Keratinocyte (primary cell): ENCODE measurements around the gene CTXN2. TPM values are rescaled to one million over a fixed set of nuclear protein-coding genes. Genes with fewer than 3 reads are reported as not detected.

Experiments
- DNase-seq: peaks from one replicate; pipeline ENCODE4 v3.0.0-alpha.2; 2011; ENCODE audit warnings: low read depth, missing footprints, low spot score
- FAIRE-seq: peaks from 2 replicates; lab custom pipeline; 2011; peaks lifted over from hg19 to GRCh38; lab: Jason Lieb, UNC
- H2AFZ ChIP-seq: 2 replicates; pipeline ENCODE4 v1.6.0; 2012; ENCODE audit warnings: low read length, control low read depth, inconsistent platforms; ENCODE audit not compliant: control insufficient read depth
- H3K27ac ChIP-seq: 2 replicates; pipeline ENCODE4 v1.5.1; 2011; ENCODE audit warnings: low read length; ENCODE audit not compliant: control insufficient read depth, insufficient read depth
- H3K27me3 ChIP-seq: 3 replicates; pipeline ENCODE4 v1.6.0; 2011; ENCODE audit warnings: low read length; ENCODE audit not compliant: control insufficient read depth, insufficient read depth; ENCODE audit errors: extremely low read depth
- H3K36me3 ChIP-seq, 2 experiments: 2 replicates in 1 of 2; 3 replicates in 1 of 2; pipeline ENCODE4 v1.5.1; 2011; ENCODE audit warnings: low read length in 2 of 2, mild to moderate bottlenecking in 1 of 2; ENCODE audit not compliant: control insufficient read depth in 2 of 2, insufficient read depth in 2 of 2; ENCODE audit errors: extremely low read depth in 1 of 2
- H3K4me1 ChIP-seq: 3 replicates; pipeline ENCODE4 v1.5.1; 2011; ENCODE audit warnings: low read length; ENCODE audit not compliant: control insufficient read depth, insufficient read depth; ENCODE audit errors: extremely low read depth
- H3K4me2 ChIP-seq: 3 replicates; pipeline ENCODE4 v1.6.0; 2011; ENCODE audit warnings: low read depth, low read length; ENCODE audit not compliant: control insufficient read depth, insufficient read depth; ENCODE audit errors: extremely low read depth
- H3K4me3 ChIP-seq, 3 experiments: fragments of 200-600 bp in 1 of 3; sonication (generic) in 1 of 3; 2 replicates in 2 of 3; 3 replicates in 1 of 3; pipeline ENCODE4 v1.5.1; 2011 to 2016; ENCODE audit warnings: low read length in 3 of 3, mild to moderate bottlenecking in 3 of 3, control low read depth in 2 of 3, inconsistent platforms in 1 of 3, low read depth in 1 of 3, mixed read lengths in 1 of 3, mixed run types in 1 of 3, moderate library complexity in 1 of 3; ENCODE audit not compliant: control insufficient read depth in 2 of 3, insufficient read depth in 2 of 3; ENCODE audit errors: extremely low read depth in 1 of 3
- H3K79me2 ChIP-seq: 2 replicates; pipeline ENCODE4 v1.6.0; 2012; ENCODE audit warnings: low read length; ENCODE audit not compliant: control insufficient read depth, insufficient read depth
- H3K9ac ChIP-seq: 3 replicates; pipeline ENCODE4 v1.6.0; 2011; ENCODE audit warnings: low read length; ENCODE audit not compliant: control insufficient read depth, insufficient read depth; ENCODE audit errors: extremely low read depth
- H3K9me1 ChIP-seq: 3 replicates; pipeline ENCODE4 v1.6.0; 2011; ENCODE audit warnings: low read length; ENCODE audit not compliant: control insufficient read depth, insufficient read depth; ENCODE audit errors: extremely low read depth
- H3K9me3 ChIP-seq: 2 replicates; pipeline ENCODE4 v1.5.1; 2012; ENCODE audit warnings: low read depth, low read length; ENCODE audit not compliant: control insufficient read depth
- H4K20me1 ChIP-seq: 3 replicates; pipeline ENCODE4 v1.6.0; 2011; ENCODE audit warnings: low read length; ENCODE audit not compliant: control insufficient read depth, insufficient read depth; ENCODE audit errors: extremely low read depth
- EZH2 ChIP-seq: IDR thresholded peaks from one replicate; pipeline ENCODE4 v1.6.1; 2012; ENCODE audit warnings: inconsistent platforms, mild to moderate bottlenecking, low read length, moderate library complexity
- dilution Hi-C: fragments of 300-500 bp; cut with MboI; formaldehyde crosslinking; loops from one replicate; pipeline ENCODE4 v1.7.0; 2020; ENCODE audit warnings: low sequenced_read_pairs; ENCODE audit not compliant: extremely low pct_ligation_motif_present
- polyA plus RNA-seq, 5 experiments: library from polyadenylated mRNA; depleted of rRNA in 3 of 5; stranded (reverse) in 3 of 5; stranded (forward) in 1 of 5; unstranded in 1 of 5; fragments of >200 nt; gene quantifications; 1 replicate in 1 of 5; 2 replicates in 3 of 5; 3 replicates in 1 of 5; pipeline versions ENCODE4 v1.2.1 to v1.2.3, GENCODE V29; 2011 to 2012; ENCODE audit warnings: missing spikeins in 2 of 5, low read depth in 1 of 5, low replicate concordance in 1 of 5
- TF ChIP-seq, protein P1 (sequence below), 3 experiments: IDR thresholded peaks in 1 of 3; conservative IDR thresholded peaks in 1 of 3; optimal IDR thresholded peaks in 1 of 3; 2 replicates in 2 of 3; 3 replicates in 1 of 3; pipeline versions ENCODE3 to v1.5.1; 2011; ENCODE audit warnings: low read length in 3 of 3, mild to moderate bottlenecking in 3 of 3, moderate library complexity in 2 of 3, control low read depth in 1 of 3, inconsistent platforms in 1 of 3; ENCODE audit not compliant: insufficient read depth in 2 of 3; ENCODE audit errors: extremely low read depth in 1 of 3

Gene CTXN2
- polyA plus RNA-seq, 1 donor (not counting 4 experiments of a cell fraction or from before 2014, with no cell fraction given): not detected

DNA sequence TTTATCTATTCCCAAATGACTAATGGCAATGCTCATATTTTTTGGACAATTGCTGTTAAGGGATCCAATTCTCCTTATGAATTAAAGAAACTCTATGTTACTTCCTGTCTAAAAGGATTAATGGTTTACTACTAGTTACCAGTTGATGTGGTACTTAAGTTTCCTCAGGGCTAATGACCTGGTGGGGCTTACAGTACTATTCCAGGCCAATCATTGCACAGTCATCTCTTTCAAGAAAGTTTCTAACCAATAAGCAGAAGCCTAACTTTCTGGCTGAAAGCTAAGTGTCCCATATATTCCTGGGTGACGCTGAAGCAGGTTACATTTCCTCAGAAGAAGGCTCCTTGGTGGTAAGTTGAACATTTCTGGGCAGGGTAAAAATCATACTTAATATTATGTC is 14.5 kb downstream of the CTXN2 start, which contains the start of gene SLC12A1:
SLC12A1 (plus strand) TSS at position 322 of the 400 bp plus-strand sequence. CDS start 1,418 bp downstream, outside the sequence.
- Histone ChIP-seq H3K9me3 (no peaks in the 10 kb centered on the region), H3K9ac (no peak within 1 kb of the TSS), H3K4me2 (no peak within 1 kb of the TSS), H3K27me3 (no peaks in the 10 kb centered on the region), H4K20me1 (no peaks in the 10 kb centered on the region), H3K27ac (no peak within 1 kb of the TSS), H3K4me1 (no peaks in the 10 kb centered on the region), H3K9me1 (no peaks in the 10 kb centered on the region), H3K4me3 (no peak within 1 kb of the TSS), H3K36me3 (no peaks in the 10 kb centered on the region), H2AFZ (no peak within 1 kb of the TSS), H3K79me2 (no peaks in the 10 kb centered on the region)
- DNase-seq: no peak
- FAIRE-seq: no peak
- dilution Hi-C loops: no loop called here
- no peak for TF ChIP-seq EZH2
- TF ChIP-seq, protein P1, sequence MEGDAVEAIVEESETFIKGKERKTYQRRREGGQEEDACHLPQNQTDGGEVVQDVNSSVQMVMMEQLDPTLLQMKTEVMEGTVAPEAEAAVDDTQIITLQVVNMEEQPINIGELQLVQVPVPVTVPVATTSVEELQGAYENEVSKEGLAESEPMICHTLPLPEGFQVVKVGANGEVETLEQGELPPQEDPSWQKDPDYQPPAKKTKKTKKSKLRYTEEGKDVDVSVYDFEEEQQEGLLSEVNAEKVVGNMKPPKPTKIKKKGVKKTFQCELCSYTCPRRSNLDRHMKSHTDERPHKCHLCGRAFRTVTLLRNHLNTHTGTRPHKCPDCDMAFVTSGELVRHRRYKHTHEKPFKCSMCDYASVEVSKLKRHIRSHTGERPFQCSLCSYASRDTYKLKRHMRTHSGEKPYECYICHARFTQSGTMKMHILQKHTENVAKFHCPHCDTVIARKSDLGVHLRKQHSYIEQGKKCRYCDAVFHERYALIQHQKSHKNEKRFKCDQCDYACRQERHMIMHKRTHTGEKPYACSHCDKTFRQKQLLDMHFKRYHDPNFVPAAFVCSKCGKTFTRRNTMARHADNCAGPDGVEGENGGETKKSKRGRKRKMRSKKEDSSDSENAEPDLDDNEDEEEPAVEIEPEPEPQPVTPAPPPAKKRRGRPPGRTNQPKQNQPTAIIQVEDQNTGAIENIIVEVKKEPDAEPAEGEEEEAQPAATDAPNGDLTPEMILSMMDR (optimal IDR thresholded peaks at IDR 0.05 in 1 of 3, IDR thresholded peaks at IDR 0.05 in 1 of 3, conservative IDR thresholded peaks at IDR 0.05 in 1 of 3; ENCODE audit: extremely low read depth in 1 of 3, insufficient read depth in 2 of 3, low read length in 3 of 3): no peak

DNA sequence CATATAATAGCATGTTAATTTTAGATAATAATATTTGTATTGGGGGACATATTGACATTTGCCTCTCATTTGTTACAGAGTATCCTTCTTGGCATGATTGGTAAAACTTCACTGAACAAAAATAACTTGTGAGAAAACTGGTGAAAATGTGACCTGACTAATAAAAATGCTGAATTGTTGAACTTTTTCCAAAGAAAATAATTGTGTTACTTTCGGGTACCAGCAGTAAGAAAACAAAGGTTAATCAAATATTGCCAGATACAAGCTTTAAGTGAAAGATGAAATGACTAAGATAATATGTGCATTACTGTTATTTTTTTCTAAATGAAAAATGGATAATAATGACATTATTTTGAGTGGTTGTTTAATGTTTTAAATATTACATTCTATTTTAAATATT is 29.8 kb downstream of the CTXN2 start:
- no peak overlapping the region for H3K4me2 ChIP-seq
- no peaks in the 10 kb centered on the region for H3K9me3 ChIP-seq
- no peaks in the 10 kb centered on the region for H3K27me3 ChIP-seq
- H3K27ac ChIP-seq: no peak overlapping the region
- FAIRE-seq: no peak
- no peak for DNase-seq
- H3K36me3 ChIP-seq: no peaks in the 10 kb centered on the region
- dilution Hi-C loops: no loop called here
- TF ChIP-seq, protein P1 (optimal IDR thresholded peaks at IDR 0.05 in 1 of 3, IDR thresholded peaks at IDR 0.05 in 1 of 3, conservative IDR thresholded peaks at IDR 0.05 in 1 of 3; ENCODE audit: extremely low read depth in 1 of 3, insufficient read depth in 2 of 3, low read length in 3 of 3): no peak
- TF ChIP-seq EZH2: no peak
- H4K20me1 ChIP-seq: no peaks in the 10 kb centered on the region
- H3K9ac ChIP-seq: no peak overlapping the region
- H3K4me1 ChIP-seq: no peaks in the 10 kb centered on the region
- H3K9me1 ChIP-seq: no peaks in the 10 kb centered on the region
- no peak overlapping the region for H2AFZ ChIP-seq
- no peak overlapping the region for H3K4me3 ChIP-seq
- no peaks in the 10 kb centered on the region for H3K79me2 ChIP-seq
